Activated CD4-positive, CD25-positive, alpha-beta regulatory T cell treated with anti-CD3 and anti-CD28 coated beads, Interleukin-2, amount 50 U/mL, for 16 hours (primary cell): Measurements from ENCODE around the gene METRNL.
"Not testable (repeated sequence)": the region's sequence is repeated elsewhere in the genome, so short reads cannot be mapped to it uniquely, and the experiment has no call there.

Source experiments
- DNase-seq: peaks from one replicate; pipeline ENCODE4 v3.0.0-alpha.2; 2020; ENCODE audit warnings: low read depth, low spot score

Gene METRNL

GRCh38 chr17:83138820-83139219 lies 59.4 kb downstream of the METRNL start:
- no peak for DNase-seq

GRCh38 chr17:83139541-83140248 lies 60.3 kb downstream of the METRNL start:
- not testable (repeated sequence) for DNase-seq

- DNase-seq = not testable (repeated sequence)
These were observed 60.8 kb downstream of the METRNL start for GRCh38 chr17:83140249-83140566.

- no peak for DNase-seq
These were observed 63.2 kb downstream of the METRNL start for GRCh38 chr17:83142619-83143018.

- DNase-seq = no peak
These were observed 64.4 kb downstream of the METRNL start for GRCh38 chr17:83143817-83144231.
